Adrenal gland (tissue), 5 donors: ENCODE data around the gene RGS6.

Experiments used
- POLR2A ChIP-seq, 2 donors: fragments of 450-650 bp; IDR thresholded peaks; one replicate each; pipeline ENCODE4 v1.6.1; 2017; ENCODE audit warnings: antibody characterized with exemption in 2 of 2, mild to moderate bottlenecking in 2 of 2, moderate library complexity in 1 of 2
- TF ChIP-seq, protein P1 (sequence below), 6 experiments: fragments of 450-650 bp in 4 of 6; fragments of 200-600 bp in 2 of 6; sonication (generic) in 1 of 6; IDR thresholded peaks; 1 replicate in 5 of 6; 2 replicates in 1 of 6; pipeline versions ENCODE4 v1.5.1 to v1.8.0; 2016 to 2021; ENCODE audit warnings: antibody characterized with exemption in 6 of 6, mild to moderate bottlenecking in 2 of 6, moderate library complexity in 1 of 6
- donor health status: DM: no; HTN: no; CAD: no.

DNA sequence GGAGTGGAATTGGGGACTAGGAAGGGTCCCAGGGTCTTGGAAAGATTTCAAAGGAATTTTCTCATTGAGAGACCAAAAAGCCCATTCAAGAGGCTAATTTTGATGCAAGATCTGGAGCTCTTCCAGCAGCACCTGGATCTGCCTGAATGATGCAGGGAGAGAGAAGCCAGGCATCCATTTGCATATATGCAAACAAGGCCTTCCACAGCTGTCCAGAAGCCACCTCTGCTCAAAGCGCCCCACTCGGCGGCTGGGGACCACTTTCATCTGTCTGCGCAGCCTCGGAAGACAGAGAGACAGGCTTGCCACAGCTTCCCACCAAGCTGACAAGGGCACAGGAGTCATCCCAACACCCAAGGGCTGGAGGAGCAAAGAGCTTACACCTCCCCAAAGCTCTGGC lies 666.1 kb downstream of the RGS6 start:
- TF ChIP-seq POLR2A (IDR thresholded peaks at IDR 0.05), result no peak
- TF ChIP-seq, protein P1, sequence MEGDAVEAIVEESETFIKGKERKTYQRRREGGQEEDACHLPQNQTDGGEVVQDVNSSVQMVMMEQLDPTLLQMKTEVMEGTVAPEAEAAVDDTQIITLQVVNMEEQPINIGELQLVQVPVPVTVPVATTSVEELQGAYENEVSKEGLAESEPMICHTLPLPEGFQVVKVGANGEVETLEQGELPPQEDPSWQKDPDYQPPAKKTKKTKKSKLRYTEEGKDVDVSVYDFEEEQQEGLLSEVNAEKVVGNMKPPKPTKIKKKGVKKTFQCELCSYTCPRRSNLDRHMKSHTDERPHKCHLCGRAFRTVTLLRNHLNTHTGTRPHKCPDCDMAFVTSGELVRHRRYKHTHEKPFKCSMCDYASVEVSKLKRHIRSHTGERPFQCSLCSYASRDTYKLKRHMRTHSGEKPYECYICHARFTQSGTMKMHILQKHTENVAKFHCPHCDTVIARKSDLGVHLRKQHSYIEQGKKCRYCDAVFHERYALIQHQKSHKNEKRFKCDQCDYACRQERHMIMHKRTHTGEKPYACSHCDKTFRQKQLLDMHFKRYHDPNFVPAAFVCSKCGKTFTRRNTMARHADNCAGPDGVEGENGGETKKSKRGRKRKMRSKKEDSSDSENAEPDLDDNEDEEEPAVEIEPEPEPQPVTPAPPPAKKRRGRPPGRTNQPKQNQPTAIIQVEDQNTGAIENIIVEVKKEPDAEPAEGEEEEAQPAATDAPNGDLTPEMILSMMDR (IDR thresholded peaks at IDR 0.05), result no peak
